AG09309 (cell line): ENCODE results near the gene TRERF1.
"Not testable (repeated sequence)": the region's sequence is repeated elsewhere in the genome, so short reads cannot be mapped to it uniquely, and the experiment has no call there.

ENCODE experiments used
- DNase-seq: peaks from one replicate; pipeline ENCODE4 v3.0.0-alpha.2; 2010; ENCODE audit warnings: low read depth
- H3K4me3 ChIP-seq: 2 replicates; pipeline ENCODE4 v1.5.1; 2011; ENCODE audit warnings: mild to moderate bottlenecking, low read depth, low read length, moderate library complexity; ENCODE audit not compliant: control insufficient read depth
- TF ChIP-seq, protein P1 (sequence below): IDR thresholded peaks from 2 replicates; pipeline ENCODE4 v1.5.1; 2011; ENCODE audit warnings: mild to moderate bottlenecking, low read depth, low read length, inconsistent platforms; ENCODE audit not compliant: insufficient read depth, control insufficient read depth; ENCODE audit errors: missing control alignments

TRERF1 gene

DNA sequence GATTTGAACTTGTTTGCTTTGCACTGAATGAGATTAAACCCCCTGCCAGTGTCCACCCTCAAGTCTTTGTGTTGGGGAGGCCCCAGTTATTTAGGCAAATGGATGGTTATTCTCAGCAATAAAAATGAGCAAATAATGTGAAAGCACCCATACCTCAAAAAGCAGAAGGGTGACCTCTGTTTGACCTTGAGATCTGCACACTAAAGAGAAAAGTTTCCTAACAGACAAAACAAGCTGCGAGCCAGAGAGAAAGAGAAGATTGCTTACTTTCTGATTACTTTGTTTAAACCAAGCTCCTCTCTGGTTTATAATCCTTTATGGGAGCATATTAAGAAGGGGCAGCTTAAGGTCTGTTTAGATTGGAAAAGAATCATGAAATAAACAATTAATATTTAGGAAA, 30.4 kb upstream of the TRERF1 start:
- DNase-seq = no peak
- TF ChIP-seq, protein P1, sequence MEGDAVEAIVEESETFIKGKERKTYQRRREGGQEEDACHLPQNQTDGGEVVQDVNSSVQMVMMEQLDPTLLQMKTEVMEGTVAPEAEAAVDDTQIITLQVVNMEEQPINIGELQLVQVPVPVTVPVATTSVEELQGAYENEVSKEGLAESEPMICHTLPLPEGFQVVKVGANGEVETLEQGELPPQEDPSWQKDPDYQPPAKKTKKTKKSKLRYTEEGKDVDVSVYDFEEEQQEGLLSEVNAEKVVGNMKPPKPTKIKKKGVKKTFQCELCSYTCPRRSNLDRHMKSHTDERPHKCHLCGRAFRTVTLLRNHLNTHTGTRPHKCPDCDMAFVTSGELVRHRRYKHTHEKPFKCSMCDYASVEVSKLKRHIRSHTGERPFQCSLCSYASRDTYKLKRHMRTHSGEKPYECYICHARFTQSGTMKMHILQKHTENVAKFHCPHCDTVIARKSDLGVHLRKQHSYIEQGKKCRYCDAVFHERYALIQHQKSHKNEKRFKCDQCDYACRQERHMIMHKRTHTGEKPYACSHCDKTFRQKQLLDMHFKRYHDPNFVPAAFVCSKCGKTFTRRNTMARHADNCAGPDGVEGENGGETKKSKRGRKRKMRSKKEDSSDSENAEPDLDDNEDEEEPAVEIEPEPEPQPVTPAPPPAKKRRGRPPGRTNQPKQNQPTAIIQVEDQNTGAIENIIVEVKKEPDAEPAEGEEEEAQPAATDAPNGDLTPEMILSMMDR = no peak
- H3K4me3 ChIP-seq = no peak overlapping the region

DNA sequence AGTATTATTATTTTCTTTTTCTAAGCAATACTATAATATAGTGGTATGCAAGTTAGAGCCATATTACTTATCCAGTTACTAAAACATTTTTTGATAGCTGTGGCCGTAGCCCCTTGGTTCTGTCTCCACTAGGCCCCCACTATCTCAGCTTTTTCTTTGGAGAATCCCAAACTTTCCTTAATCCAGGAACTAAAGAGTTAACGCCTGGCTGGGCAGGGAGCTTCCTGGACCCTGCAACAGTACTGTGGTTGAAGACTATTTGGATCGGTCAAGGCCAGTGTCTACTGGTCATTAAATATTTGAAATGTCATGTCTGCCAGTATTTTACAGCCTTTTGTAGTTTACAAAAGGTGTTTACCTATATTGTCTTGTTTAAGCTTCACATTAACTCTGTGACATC, 20.0 kb upstream of the TRERF1 start:
- TF ChIP-seq, protein P1 = no peak
- DNase-seq = no peak
- H3K4me3 ChIP-seq = no peak overlapping the region

DNA sequence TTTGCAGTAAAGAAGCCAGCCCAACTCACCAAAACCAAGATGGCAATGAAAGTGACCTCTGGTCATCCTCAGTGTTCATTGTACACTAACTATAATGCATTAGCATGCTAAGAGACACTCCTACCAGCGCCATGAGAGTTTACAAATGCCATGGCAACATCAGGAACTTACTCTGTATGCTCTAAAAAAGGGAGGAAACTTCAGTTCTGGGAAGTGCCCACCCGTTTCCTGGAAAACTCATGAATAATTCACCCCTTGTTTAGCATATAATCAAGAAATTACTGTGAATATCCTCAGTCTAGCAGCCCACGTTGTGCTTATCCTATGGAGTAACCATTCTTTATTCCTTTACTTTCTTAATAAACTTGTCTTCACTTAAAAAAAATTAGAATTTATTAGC, 19.4 kb upstream of the TRERF1 start:
- TF ChIP-seq, protein P1 = no peak
- no peak for DNase-seq
- no peak overlapping the region for H3K4me3 ChIP-seq

DNA sequence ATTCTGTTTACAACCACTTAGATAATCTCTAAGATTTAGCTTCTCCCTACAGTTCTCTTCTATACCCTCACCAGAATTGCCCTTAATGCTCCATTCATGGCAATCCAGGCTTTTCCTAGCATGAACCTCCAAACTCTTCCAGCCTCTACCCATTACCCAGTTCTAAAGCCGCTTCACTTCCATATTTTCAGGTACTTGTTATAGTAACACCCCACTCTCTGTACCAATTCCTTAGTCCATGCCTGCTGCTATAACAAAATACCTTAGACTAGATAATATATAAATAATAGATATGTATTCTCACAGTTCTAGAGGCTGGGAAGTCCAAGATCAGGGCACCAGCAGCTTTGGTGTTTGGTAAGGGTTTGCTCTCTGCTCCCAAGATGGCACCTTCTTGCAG, 16.5 kb upstream of the TRERF1 start:
- no peak for DNase-seq
- no peak overlapping the region for H3K4me3 ChIP-seq
- TF ChIP-seq, protein P1 = no peak

DNA sequence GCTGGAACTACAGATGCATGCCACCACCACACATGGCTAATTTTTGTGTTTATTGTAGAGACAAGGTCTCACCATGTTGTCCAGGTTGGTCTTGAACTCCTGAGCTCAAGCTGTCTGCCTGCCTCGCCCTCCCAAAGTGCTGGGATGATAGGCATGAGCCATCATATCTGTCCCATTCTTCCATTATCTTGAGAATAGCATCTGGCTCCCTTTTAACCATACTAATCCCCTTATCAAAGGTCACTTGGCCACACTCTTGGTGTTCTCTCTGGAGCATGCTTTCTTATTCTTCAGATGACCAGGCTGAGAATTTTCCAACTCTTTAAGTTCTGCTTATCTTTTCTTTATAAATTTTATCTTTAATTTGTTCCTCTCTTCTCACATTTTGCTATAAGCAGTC, 15.9 kb upstream of the TRERF1 start:
- DNase-seq = no peak
- H3K4me3 ChIP-seq = no peak overlapping the region
- TF ChIP-seq, protein P1 = no peak

DNA sequence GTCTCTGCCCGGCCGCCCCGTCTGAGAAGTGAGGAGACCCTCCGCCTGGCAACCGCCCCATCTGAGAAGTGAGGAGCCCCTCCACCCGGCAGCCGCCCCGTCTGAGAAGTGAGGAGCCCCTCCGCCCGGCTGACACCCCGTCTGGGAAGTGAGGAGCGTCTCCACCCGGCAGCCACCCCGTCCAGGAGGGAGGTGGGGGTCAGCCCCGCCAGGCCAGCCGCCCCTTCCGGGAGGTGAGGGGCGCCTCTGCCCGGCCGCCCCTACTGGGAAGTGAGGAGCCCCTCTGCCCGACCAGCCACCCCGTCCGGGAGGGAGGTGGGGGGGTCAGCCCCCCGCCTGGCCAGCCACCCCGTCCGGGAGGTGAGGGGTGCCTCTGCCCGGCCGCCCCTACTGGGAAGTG, 14.7 kb upstream of the TRERF1 start:
- DNase-seq, H3K4me3 ChIP-seq: not testable (repeated sequence)

DNA sequence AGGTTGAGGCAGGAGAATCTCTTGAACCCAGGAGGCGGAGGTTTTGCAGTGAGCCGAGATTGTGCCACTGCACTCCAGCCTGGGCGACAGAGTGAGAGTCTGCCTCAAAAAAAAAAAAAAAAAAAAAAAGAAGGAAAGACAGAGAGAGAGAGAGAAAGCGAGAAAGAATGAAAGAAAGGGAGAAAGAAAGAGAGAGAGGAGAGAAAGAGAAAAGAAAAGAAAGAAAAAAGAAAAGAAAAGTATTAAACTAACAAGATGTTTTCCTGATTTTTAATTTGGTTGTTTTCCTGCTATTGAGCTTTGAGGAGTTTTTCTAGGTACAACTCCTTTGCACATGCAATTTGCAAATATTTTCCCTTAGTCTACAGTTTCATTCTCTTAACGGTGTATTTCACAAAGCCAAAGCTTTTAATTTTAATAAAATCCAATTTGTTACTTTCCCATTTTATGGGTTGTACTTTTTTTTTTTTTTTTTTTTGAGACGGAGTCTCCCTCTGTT, 10.8 kb upstream of the TRERF1 start:
- DNase-seq = no peak
- H3K4me3 ChIP-seq = no peak overlapping the region
- TF ChIP-seq, protein P1 = no peak
